Ovary (tissue), 9 donors: ENCODE data around the gene GRIN3A. TPM values are rescaled to one million over a fixed set of nuclear protein-coding genes. Genes with fewer than 3 reads are reported as not detected.

Experiments used
- DNase-seq, 5 donors: peaks; one replicate each; pipeline ENCODE4 v3.0.0-alpha.2; 2019 to 2020
- H3K27ac ChIP-seq, 2 donors: fragments of 200-600 bp; one replicate each; pipeline versions ENCODE4 v1.5.1 to v1.8.0; 2019 to 2022
- H3K27me3 ChIP-seq: fragments of 200-600 bp; one replicate; pipeline ENCODE4 v1.8.0; 2022
- H3K36me3 ChIP-seq: fragments of 200-600 bp; sonication (generic); one replicate; pipeline ENCODE4 v1.5.1; 2019
- H3K4me1 ChIP-seq: one replicate; pipeline ENCODE4 v1.8.1; 2013; ENCODE audit warnings: mild to moderate bottlenecking, moderate library complexity; ENCODE audit not compliant: insufficient read depth
- H3K4me3 ChIP-seq: fragments of 200-600 bp; sonication (generic); one replicate; pipeline ENCODE4 v1.5.1; 2017
- H3K9me3 ChIP-seq, 2 donors: fragments of 200-600 bp in 1 of 2; sonication (generic) in 1 of 2; one replicate each; pipeline versions ENCODE4 v1.5.1 to v1.8.1; 2013 to 2019; ENCODE audit warnings: mild to moderate bottlenecking in 1 of 2, moderate library complexity in 1 of 2
- EP300 ChIP-seq: sonication (generic); formaldehyde crosslinking; IDR thresholded peaks from one replicate; pipeline ENCODE4 v1.6.1; 2017; ENCODE audit warnings: antibody characterized with exemption
- POLR2A ChIP-seq: fragments of 450-650 bp; IDR thresholded peaks from one replicate; pipeline ENCODE4 v1.6.1; 2017; ENCODE audit warnings: antibody characterized with exemption, mild to moderate bottlenecking, moderate library complexity
- WGBS, 3 donors: extraction: QIAGEN DNeasy Blood & Tissue Kit in 1 of 3; methylation state at CpG; one replicate each; pipeline versions ENCODE4 v1.1.5 to v1.1.7; 2013 to 2017; 5-methylcytosine and 5-hydroxymethylcytosine counted together
- intact Hi-C, 4 donors: fragments of 100-400 bp; cut with DNase I; formaldehyde crosslinking; loops; one replicate each; pipeline versions ENCODE4 v1.11.0 to v1.15.1; 2022 to 2023
- polyA plus RNA-seq, 2 donors: library from polyadenylated mRNA; stranded (reverse); fragments of 200-250 nt in 1 of 2; fragments of 350-450 nt in 1 of 2; fragmentation: Illumina TruSeq in 1 of 2; extraction: RNeasy Lipid Tissue Mini Kit (QIAGEN cat#74804) in 1 of 2; gene quantifications; one replicate each; pipeline ENCODE4 v1.2.3, GENCODE V29; 2013 to 2014
- total RNA-seq, 7 donors: library from RNA; depleted of rRNA in 2 of 7; stranded (reverse); fragments of >200 nt in 2 of 7; fragmentation: NEBNext Ultra II Directional in 3 of 7; extraction: Animal tissue kit (Norgen Biotek cat#: 25700) in 3 of 7; gene quantifications; one replicate each; pipeline versions ENCODE4 v1.1.0 to v1.2.4, GENCODE V29; 2016 to 2023
- TF ChIP-seq, protein P1 (sequence below), 3 donors: fragments of 450-650 bp in 2 of 3; fragments of 200-600 bp in 1 of 3; IDR thresholded peaks; one replicate each; pipeline versions ENCODE4 v1.5.1 to v1.8.0; 2016 to 2022; ENCODE audit warnings: antibody characterized with exemption in 3 of 3, mild to moderate bottlenecking in 1 of 3
- donor health status: DM: no; HTN: no; CAD: no; lungs with moderate emphysema.
- donor health status: DM: no; HTN: no; CAD: no.
- donor health status: Bipolar disorder and iron deficiency.
- donor health status: DM: yes; HTN: yes; CAD: no.
- donor health status: DM: no; HTN: no; CAD: no.
- donor health status: DM: yes; HTN: yes; CAD: no.

The GRIN3A gene
- total and polyA plus RNA-seq, 9 donors = 0.02 to 1.00 (median 0.24) TPM

DNA sequence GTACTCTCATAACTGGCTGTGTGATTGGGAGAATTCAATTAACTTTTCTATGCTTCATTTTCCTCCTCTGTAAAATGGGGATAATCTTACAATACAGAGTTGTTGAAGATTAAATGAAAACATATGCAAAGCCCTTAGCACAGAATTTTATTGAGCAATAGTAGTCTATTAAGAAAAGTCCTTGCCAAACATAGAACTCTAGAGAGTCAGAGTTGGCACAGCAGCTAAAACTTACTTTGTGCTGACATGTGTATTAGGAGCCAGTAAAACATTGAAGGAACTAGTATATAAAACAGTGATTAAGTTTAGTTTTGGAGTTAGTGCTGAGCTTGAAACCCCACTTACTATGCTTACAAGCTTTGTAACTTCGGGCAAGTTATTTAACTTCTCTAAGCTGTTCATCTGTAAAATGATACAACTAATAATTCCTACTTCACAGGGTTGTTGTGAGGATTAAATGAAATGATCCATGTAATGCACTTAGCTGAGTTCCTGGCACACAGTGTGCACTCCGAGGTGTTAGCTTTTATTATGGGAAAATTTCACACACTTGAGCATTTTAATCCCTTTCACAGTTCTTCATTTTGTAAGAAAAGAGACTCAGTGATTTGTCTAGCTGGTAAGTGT is 20.0 kb upstream of the GRIN3A start:
- H3K27ac ChIP-seq = no peak overlapping the region
- 67 to 81% (median 71%) methylated on average over 2 of the region's 2 CpGs for WGBS, 3 donors
- TF ChIP-seq, protein P1, sequence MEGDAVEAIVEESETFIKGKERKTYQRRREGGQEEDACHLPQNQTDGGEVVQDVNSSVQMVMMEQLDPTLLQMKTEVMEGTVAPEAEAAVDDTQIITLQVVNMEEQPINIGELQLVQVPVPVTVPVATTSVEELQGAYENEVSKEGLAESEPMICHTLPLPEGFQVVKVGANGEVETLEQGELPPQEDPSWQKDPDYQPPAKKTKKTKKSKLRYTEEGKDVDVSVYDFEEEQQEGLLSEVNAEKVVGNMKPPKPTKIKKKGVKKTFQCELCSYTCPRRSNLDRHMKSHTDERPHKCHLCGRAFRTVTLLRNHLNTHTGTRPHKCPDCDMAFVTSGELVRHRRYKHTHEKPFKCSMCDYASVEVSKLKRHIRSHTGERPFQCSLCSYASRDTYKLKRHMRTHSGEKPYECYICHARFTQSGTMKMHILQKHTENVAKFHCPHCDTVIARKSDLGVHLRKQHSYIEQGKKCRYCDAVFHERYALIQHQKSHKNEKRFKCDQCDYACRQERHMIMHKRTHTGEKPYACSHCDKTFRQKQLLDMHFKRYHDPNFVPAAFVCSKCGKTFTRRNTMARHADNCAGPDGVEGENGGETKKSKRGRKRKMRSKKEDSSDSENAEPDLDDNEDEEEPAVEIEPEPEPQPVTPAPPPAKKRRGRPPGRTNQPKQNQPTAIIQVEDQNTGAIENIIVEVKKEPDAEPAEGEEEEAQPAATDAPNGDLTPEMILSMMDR (IDR thresholded peaks at IDR 0.05) = no peak
- TF ChIP-seq POLR2A (no peak), EP300 (no peak)
- H3K9me3 ChIP-seq = no peaks in the 10 kb centered on the region
- H3K4me1 ChIP-seq = no peaks in the 10 kb centered on the region
- no peaks in the 10 kb centered on the region for H3K36me3 ChIP-seq
- no peak for DNase-seq
- H3K27me3 ChIP-seq = no peaks in the 10 kb centered on the region
- intact Hi-C loops = no loop called here
- H3K4me3 ChIP-seq = no peak overlapping the region

DNA sequence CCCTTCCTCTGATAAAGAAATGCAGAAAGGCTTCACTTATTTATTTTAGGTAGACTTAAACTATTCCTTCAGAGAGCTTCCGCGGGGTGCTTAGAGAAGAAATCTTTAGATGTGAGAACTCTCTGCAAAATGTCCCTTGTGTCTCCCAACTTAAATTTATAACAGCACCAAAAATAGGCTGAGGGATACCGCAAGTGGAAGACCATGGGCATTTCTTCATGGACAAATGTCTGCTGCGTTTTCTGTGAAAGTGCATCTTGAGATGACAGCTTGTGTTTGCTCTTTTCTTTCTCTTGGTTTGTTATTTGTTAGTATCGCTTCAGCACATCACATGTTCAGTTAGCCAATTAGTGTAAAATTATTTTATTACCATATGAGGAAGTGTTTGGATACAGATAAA is 15.3 kb upstream of the GRIN3A start:
- no peak overlapping the region for H3K27ac ChIP-seq
- no peaks in the 10 kb centered on the region for H3K36me3 ChIP-seq
- WGBS, 3 donors = 63 to 74% (median 70%) methylated on average over 5 of the region's 5 CpGs
- no peak for DNase-seq
- intact Hi-C loops = no loop called here
- no peak overlapping the region for H3K4me3 ChIP-seq
- H3K4me1 ChIP-seq = no peaks in the 10 kb centered on the region
- H3K9me3 ChIP-seq = no peaks in the 10 kb centered on the region
- no peak for TF ChIP-seq EP300
- TF ChIP-seq, protein P1 (IDR thresholded peaks at IDR 0.05) = no peak
- TF ChIP-seq POLR2A = no peak
- no peaks in the 10 kb centered on the region for H3K27me3 ChIP-seq

- no peak overlapping the region for H3K4me3 ChIP-seq
- no peak overlapping the region for H3K27ac ChIP-seq
- H3K36me3 ChIP-seq = no peaks in the 10 kb centered on the region
- no peak for TF ChIP-seq EP300
- TF ChIP-seq, protein P1 (IDR thresholded peaks at IDR 0.05) = no peak
- TF ChIP-seq POLR2A = no peak
- H3K4me1 ChIP-seq = no peaks in the 10 kb centered on the region
- intact Hi-C loops = no loop called here
- 92 to 97% (median 95%) methylated on average over 2 of the region's 2 CpGs for WGBS, 3 donors
- no peaks in the 10 kb centered on the region for H3K9me3 ChIP-seq
- no peak for DNase-seq
- H3K27me3 ChIP-seq = no peaks in the 10 kb centered on the region
Observed at GRCh38 chr9:101751895-101752294, 13.4 kb upstream of the GRIN3A start.

GRCh38 chr9:101739311-101739710 is 864 bp upstream of the GRIN3A start:
- Histone ChIP-seq H3K36me3 (no peaks in the 10 kb centered on the region), H3K4me1 (peaks cover 11% of the 10 kb centered on the region), H3K4me3 (no peak overlapping the region), H3K9me3 (no peaks in the 10 kb centered on the region), H3K27me3 (no peaks in the 10 kb centered on the region), H3K27ac (no peak overlapping the region)
- intact Hi-C loops = no loop called here
- DNase-seq = peak in 1 of 5 donors; percentile 16
- TF ChIP-seq, protein P1 (IDR thresholded peaks at IDR 0.05) = no peak
- TF ChIP-seq POLR2A = no peak
- WGBS, 3 donors = 0 to 6% (median 0%) methylated on average over 2 of the region's 2 CpGs
